GM12872 (cell line): ENCODE data around the gene USP7.

Source experiments
- CTCF ChIP-seq: IDR thresholded peaks from 3 replicates; pipeline ENCODE4 v1.5.1; 2011; ENCODE audit warnings: low read depth, mild to moderate bottlenecking, low read length, moderate library complexity; ENCODE audit not compliant: insufficient read depth

USP7 gene

GRCh38 chr16:8894736-8895334 is 68.9 kb downstream of the USP7 start:
- TF ChIP-seq CTCF = no peak

- no peak for TF ChIP-seq CTCF
Measured at GRCh38 chr16:8893976-8894690, 69.6 kb downstream of the USP7 start.

- no peak for TF ChIP-seq CTCF
Measured at GRCh38 chr16:8893426-8893825, 70.3 kb downstream of the USP7 start.

GRCh38 chr16:8892101-8892575 is 71.6 kb downstream of the USP7 start:
- no peak for TF ChIP-seq CTCF

- no peak for TF ChIP-seq CTCF
Measured at GRCh38 chr16:8890549-8890921, 73.2 kb downstream of the USP7 start.

GRCh38 chr16:8889893-8890548 is 73.7 kb downstream of the USP7 start:
- no peak for TF ChIP-seq CTCF

GRCh38 chr16:8888951-8889892 is 74.5 kb downstream of the USP7 start:
- TF ChIP-seq CTCF = no peak
